Osteocyte (in vitro differentiated cells): ENCODE measurements around the gene NEMF. TPM values are rescaled to one million over a fixed set of nuclear protein-coding genes. Genes with fewer than 3 reads are reported as not detected.
"Not testable (repeated sequence)": the region's sequence is repeated elsewhere in the genome, so short reads cannot be mapped to it uniquely, and the experiment has no call there.

Experiments
- DNase-seq: peaks from one replicate; pipeline ENCODE4 v3.0.0; 2021; ENCODE audit warnings: mixed read lengths; ENCODE audit not compliant: unreplicated experiment; ENCODE audit errors: extremely low spot score
- H3K27ac Mint-ChIP-seq: one replicate; pipeline ENCODE4 v1.8.0; 2021; ENCODE audit warnings: mild to moderate bottlenecking, mixed read lengths; ENCODE audit not compliant: unreplicated experiment
- H3K27me3 Mint-ChIP-seq: one replicate; pipeline ENCODE4 v1.8.0; 2021; ENCODE audit warnings: mixed read lengths; ENCODE audit not compliant: unreplicated experiment
- H3K36me3 Mint-ChIP-seq: one replicate; pipeline ENCODE4 v1.8.0; 2021; ENCODE audit warnings: mixed read lengths; ENCODE audit not compliant: unreplicated experiment
- H3K4me1 Mint-ChIP-seq: one replicate; pipeline ENCODE4 v1.8.0; 2021; ENCODE audit warnings: mixed read lengths; ENCODE audit not compliant: unreplicated experiment
- H3K4me3 Mint-ChIP-seq: one replicate; pipeline ENCODE4 v1.8.0; 2021; ENCODE audit warnings: mild to moderate bottlenecking, moderate library complexity, mixed read lengths; ENCODE audit not compliant: unreplicated experiment
- H3K9me3 Mint-ChIP-seq: one replicate; pipeline ENCODE4 v1.8.0; 2021; ENCODE audit warnings: mixed read lengths; ENCODE audit not compliant: unreplicated experiment
- CTCF ChIP-seq: fragments of 200-600 bp; sonication (generic); IDR thresholded peaks from 2 replicates; pipeline ENCODE4 v1.5.0; 2021; ENCODE audit warnings: antibody characterized with exemption, mild to moderate bottlenecking, moderate library complexity
- total RNA-seq: library from RNA; stranded (reverse); gene quantifications from 2 replicates; pipeline ENCODE4 v1.2.1, GENCODE V29; 2021

Gene NEMF
- total RNA-seq, 1 donor from 2014 or later = 71.3 TPM

- H3K9me3 Mint-ChIP-seq = no peaks in the 10 kb centered on the region
- no peak for TF ChIP-seq CTCF
- H3K4me3 Mint-ChIP-seq = peak overlapping the region; percentile 89
- peaks cover 48% of the 10 kb centered on the region for H3K4me1 Mint-ChIP-seq
- peaks cover 36% of the 10 kb centered on the region for H3K36me3 Mint-ChIP-seq
- no peak for DNase-seq
- peak overlapping the region; percentile 78 for H3K27ac Mint-ChIP-seq
- H3K27me3 Mint-ChIP-seq = no peaks in the 10 kb centered on the region
Observed at GRCh38 chr14:49897414-49897813, 44.8 kb upstream of the NEMF start.

DNA sequence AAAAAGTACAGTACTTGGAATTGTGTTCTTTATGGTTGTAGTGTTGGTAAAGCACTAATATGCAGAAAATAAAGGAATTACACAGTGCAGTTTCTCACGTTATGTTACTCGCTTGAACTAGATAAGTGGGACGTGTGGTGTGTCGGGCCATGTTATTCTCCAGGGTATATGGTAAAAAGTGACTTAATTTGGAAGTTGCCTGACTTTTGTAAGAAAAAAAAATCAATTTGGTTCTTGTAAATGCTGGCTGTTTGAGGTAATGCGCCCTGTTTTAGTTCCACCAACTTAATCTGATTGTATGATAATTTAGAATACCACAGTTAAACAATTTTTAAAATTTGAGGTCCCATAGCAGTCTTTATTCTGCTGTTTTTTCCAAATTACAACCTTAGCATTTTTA is 44.4 kb upstream of the NEMF start:
- Mint-ChIP-seq H3K4me3 (peak overlapping the region; percentile 89), H3K36me3 (peaks cover 36% of the 10 kb centered on the region), H3K27ac (peak overlapping the region; percentile 78), H3K27me3 (no peaks in the 10 kb centered on the region), H3K9me3 (no peaks in the 10 kb centered on the region), H3K4me1 (peaks cover 52% of the 10 kb centered on the region)
- no peak for DNase-seq
- no peak for TF ChIP-seq CTCF

- not testable (repeated sequence) for H3K9me3 Mint-ChIP-seq, DNase-seq, H3K27me3 Mint-ChIP-seq
- Mint-ChIP-seq H3K27ac (peak overlapping the region; percentile 62), H3K36me3 (peaks cover 36% of the 10 kb centered on the region), H3K4me1 (peaks cover 57% of the 10 kb centered on the region), H3K4me3 (peak overlapping the region; percentile 89)
Observed at GRCh38 chr14:49896272-49896671, 43.7 kb upstream of the NEMF start.

- no peak for DNase-seq
- H3K9me3 Mint-ChIP-seq = no peaks in the 10 kb centered on the region
- H3K36me3 Mint-ChIP-seq = peaks cover 36% of the 10 kb centered on the region
- TF ChIP-seq CTCF = no peak
- no peaks in the 10 kb centered on the region for H3K27me3 Mint-ChIP-seq
- H3K27ac Mint-ChIP-seq = peak overlapping the region; percentile 62
- H3K4me1 Mint-ChIP-seq = peaks cover 57% of the 10 kb centered on the region
- peak overlapping the region; percentile 89 for H3K4me3 Mint-ChIP-seq
Observed at GRCh38 chr14:49895480-49895879, 42.9 kb upstream of the NEMF start.

- Mint-ChIP-seq H3K27ac (peak overlapping the region; percentile 98), H3K4me1 (peaks cover 55% of the 10 kb centered on the region), H3K4me3 (peak overlapping the region; percentile 89), H3K36me3 (peaks cover 36% of the 10 kb centered on the region)
- not testable (repeated sequence) for H3K9me3 Mint-ChIP-seq, DNase-seq, H3K27me3 Mint-ChIP-seq
Observed at GRCh38 chr14:49894214-49895107, 41.9 kb upstream of the NEMF start.
